GM19240 (cell line): ENCODE data around the gene FERMT3.

ENCODE experiments used
- DNase-seq: peaks from one replicate; pipeline ENCODE4 v3.0.0; 2011; ENCODE audit warnings: low spot score; ENCODE audit not compliant: insufficient read length

The FERMT3 gene

DNA sequence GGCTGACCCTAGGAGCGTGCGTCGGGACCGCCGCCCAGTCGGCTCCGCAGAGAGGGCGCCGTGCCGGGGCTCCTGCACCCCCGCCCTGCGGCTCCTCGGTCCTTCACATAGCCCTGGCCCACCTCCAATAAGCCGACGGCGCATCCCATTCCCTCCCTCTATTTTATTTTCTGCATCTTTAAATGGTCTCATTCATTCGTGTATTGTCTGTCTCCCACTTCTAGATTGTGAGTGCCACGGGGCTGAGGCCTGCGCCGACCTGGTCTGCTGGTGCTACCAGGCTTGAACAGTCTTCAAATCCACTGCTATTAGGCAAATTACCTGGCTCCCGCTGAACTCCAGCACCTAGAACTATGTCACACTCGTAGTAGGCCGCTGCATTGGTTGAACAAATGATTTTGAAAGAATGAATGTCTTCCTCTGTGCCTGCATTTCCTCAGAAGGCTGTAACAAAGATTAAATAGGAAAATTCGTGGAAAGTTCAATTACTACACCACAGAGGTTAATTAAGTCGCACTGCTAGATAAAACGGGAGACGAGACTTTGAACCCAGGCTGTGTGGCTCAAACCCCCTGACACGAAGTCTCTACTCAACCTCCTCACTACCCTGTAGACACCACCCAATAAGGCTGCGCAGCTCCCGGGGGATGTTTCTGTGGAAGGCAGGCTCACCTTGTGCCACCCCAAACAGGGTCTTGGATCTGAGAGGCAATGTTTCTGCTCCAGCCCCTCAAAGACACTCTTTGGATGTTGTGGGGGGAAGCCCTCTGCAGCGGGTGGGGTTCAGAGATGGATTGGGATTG is 41.4 kb downstream of the FERMT3 start:
- no peak for DNase-seq

DNA sequence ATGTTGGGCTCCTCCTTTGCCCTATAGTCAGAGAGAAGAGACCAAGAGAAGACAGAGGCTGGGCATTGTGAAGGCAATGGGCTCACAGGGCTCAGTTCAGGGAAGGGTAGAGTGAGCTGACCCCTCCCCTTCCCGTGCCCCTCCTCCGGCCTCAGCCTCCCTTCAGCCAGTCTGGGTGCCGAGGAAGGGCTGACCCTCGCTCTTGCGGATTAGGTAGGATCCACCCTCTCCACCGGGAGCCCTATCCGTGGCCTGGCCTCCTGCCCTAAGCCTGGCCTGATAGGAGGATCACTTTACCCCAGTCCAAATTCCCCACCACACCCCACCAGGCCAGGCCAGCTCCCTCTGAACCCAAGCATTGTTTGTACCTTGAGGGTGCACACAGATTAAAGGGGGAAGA is 42.1 kb downstream of the FERMT3 start:
- no peak for DNase-seq

DNA sequence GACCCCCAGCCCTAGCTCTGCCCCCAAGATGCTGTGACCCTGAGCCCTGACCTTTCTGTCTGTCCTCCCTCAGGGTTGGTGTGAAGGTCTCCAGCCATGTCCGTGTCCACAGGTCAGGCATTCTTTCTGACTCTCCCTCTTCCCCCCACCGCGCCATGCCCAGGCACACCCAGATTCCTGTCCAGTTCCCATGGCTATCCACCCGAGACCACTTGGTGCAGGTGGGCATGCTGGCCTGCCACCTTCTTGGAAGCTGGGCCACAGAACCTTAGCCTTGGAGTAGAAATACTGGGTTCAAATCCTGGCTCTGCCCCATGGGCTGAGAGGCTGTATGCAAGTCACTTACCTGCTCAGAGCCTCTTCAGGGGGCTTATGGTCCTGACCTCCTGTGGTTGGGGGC is 42.5 kb downstream of the FERMT3 start:
- no peak for DNase-seq

DNA sequence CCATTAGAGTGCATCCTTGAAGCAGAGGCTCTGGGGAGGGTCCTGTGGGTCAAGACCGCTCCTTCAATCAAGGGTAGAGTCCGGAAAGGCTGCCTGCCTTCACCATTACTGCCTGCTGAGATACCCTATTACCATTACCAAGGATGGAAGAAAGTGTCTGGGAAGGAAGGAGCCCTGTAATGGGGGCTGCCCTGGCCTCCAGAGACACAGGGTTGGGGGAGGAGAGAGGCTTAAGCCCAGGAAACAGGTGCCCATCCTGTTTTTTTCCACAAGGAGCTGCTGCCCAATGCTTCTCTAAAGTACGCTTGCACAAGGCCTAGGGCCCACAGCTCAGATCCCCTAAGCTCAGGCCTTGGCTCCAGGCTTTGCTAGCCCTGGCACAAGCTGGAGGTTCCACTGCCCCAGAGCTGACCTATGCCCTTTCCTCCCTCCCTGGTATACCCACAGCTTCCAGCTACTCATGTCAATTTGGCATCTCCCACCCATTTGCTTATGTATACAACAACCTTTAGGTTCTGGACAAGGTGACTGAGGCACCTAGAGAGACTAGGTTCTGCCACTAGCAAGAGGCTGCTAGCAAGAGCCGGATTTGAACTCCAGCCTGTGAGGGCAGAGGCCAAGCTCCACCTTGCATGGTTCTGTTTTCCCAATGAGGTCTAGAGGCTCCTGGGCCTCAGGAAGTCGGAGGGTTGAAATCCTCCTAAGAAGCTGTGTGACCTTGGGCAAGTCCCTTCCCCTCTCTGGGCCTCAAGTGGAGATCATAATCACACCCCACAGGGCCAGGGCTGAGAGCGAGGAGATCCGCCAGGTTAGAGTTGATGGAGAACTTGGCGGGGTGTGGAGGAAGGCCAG is 43.3 kb downstream of the FERMT3 start:
- no peak for DNase-seq

DNA sequence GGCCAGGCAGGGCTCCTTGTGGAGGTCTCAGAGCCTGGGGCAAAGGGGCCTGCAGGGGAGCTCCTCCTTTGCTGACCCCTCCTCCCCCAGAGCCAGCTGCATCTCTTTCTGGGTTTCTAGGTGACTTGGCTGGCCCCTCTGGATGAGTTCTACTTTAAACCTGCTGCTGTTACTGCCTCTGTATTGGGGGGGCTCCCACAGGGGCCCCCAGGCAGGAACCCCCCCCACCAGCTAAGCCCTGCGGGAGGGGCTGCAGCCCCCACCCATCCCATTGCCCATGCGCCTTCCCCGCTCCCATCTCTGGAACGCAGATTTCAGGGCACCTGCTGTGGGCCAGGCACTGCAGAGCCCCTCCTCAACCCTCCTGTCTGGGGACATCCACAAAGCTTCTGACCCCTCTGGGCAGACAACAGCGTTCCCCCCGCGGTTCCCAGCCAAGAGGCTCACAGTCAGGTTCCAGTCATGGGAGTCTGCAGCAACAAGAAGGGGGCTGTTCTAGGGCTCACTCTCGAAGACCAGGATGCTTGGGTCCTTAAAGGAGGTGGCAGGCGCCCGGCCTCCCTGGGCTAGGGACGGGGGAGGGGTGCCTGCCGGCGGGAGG is 44.0 kb downstream of the FERMT3 start:
- no peak for DNase-seq

DNA sequence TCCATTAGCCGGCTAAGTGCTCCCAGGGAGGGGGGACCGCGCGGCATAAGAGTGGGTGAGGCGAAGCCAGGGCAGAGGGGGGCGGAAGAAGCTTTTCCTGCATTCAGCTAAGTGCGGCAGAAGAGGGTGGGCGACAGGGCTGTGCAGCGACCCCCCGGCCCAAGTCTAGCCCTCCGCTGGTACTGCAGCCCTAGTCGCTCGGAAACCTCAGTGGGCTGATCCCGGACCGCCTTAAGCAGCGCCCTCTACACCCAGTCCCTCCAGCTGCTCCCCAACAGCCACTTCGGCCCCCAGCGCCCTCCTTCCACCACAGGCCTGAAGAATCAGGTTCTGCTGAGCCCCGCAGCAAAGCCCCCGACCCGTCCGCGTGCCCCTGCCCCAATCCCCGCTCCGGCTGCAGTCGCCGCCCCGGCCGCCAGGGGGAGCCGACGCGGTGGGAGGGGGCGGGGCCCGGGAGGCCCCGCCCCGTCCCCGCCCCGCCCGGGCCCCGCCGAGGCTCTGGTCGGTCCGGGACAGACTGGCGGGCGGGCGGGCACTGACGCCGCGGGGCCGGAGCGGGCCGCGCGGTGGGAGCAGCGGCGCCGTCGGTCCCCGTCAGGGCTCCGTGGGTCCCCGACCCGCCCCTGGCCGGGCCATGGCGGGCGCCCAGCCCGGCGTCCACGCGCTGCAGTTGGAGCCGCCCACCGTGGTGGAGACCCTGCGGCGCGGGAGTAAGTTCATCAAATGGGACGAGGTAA is 44.7 kb downstream of the FERMT3 start, which contains the start of gene PLCB3:
Gene PLCB3, plus strand, starts transcription at position 515 of the 737 bp plus-strand sequence. Its CDS starts 120 bp downstream, at position 635.
- peak; percentile 79 for DNase-seq

DNA sequence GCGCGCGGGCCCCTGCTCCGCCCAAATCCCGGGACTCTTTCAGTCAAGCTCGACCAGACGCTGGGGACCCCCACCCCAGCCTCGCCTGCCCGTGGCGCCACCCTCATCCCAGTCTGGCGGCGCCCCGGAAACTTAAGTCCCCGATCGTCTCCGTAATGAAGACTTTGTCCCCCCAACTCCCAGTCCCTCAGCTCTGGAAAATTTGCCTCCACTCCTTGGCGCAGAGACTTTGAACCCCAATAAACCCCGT is 45.2 kb downstream of the FERMT3 start:
- no peak for DNase-seq

DNA sequence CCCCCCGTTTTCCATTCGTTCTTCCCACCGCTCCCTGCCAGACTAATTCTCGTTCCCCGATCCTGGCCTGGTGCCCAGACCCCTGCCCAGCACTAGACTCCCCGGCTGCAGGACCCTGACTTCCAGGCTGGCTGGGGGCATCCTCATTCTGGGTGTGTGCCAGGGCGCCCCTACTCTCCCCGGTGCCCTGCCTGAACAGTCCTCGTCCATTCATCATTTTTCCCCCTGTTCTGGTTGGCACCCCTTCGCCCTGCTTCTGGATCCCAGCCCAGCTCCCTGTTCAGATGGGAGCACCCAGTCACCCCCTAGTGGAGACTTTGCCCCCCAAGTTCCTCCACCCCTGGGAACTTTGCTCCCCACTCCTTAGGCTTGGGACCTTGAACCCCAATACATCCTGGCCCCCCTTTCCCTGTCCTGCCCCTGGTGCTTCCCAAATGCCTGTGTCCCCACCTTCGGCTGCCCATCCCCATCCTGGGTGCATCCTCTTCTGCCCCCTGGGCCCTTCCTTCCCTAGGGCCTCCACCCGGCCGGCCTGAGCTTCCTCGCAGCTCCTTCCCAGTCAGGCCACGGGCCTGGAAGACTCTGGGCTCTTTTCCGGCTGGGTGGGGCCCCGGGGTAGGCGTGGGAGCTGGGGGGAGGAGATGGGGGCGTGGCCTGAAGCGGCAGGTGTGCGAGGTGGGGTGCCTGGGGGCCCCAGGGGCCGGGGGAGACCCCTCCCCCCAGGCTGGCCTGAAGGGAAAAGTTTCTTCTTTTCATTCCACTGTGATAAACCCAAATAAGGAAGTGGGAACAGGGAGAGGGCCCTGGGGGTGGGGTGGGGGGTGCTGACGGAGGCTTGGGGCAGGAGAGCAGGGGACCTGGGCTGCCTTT is 45.7 kb downstream of the FERMT3 start:
- DNase-seq, result no peak

DNA sequence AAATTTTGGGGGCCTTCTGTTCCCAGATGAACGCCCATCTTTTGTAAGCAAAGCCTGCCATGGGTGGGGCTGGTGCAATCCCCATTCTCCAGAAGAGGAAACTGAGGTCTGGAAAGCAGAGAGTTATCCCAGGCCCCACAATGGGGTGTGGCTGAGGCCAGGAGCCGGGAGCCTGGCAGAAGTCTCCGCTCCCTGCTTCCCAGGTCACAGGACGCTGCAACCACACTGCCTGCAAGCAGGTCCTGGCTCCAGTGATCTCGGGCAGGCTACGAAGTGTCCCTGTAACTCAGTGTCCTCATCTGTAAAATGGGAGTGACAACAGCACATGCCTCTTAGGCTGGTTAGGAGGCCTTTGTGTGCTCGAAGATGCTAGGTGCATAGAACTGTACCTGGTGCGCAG is 46.5 kb downstream of the FERMT3 start:
- no peak for DNase-seq

DNA sequence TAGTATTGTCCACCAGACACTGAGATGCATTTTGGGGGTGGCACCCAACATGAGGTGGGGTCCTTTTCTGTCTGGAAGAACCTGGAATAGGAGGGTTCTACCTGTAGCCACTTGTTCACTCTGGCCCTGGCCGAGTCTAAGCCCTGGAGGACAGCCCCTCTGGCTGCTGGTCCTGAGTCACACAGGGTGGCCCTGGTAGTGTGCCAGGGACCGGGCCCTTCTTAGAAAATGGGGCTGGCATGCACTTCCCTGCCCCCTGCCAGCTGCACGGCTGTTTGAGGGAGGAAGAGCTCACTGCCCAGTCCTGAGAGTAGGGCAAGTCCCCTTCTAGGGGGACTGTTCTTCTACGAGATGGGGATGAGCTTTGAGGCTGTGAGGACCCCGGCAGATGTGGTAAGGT is 47.0 kb downstream of the FERMT3 start:
- DNase-seq, result no peak

DNA sequence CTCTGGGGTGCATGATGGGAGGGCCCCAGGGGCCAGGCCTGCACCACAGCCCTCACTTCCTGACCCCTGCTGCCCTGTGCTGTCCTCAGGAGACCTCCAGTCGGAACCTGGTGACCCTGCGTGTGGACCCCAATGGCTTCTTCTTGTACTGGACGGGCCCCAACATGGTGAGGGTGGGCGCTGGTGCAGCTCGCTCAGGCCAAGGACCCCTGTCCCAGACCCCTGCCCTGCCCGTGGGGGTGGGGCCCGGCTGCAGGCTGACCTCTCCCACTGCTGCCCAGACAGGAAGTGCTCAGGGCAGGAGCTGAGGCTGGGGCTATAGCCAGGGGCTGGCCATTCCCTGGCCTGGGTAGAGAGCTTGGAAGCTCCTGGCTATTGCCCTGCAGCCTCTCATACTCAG is 47.8 kb downstream of the FERMT3 start:
- no peak for DNase-seq

DNA sequence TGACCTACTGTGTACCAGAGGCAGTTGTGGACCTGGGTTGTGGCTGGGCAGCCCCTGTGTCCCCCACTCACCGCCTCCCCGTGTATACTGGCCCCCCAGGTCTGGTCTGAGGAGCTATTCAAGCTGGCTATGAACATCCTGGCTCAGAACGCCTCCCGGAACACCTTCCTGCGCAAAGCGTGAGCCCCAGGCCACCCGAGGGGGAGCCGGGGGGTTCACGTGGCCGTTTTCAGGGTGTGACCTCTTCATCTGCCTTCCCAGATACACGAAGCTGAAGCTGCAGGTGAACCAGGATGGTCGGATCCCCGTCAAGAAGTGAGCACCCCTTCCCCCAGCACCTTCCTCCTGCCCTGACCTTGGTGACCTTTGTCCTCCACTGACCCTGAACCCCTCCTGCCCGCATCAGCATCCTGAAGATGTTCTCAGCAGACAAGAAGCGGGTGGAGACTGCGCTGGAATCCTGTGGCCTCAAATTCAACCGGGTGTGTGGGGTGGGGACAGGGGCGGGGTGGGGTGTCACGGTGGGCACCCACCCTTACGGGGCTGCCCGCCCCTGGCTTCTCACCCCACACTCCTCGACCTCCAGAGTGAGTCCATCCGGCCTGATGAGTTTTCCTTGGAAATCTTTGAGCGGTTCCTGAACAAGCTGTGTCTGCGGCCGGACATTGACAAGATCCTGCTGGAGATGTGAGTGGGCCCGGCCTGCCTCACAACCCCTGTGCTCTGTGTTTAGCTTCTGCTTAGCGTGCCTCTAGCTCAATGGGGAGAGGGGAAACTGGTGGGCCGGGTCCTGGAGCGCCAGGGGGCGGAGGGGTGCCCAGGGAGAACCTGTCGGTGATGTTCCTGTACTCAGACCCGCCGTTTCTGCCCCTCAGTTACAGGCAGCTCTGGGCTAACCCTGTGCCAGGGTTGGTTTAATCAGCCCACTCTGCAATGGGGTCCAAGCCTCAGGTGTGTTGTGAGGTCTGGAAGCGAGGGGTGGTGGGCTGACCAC is 48.9 kb downstream of the FERMT3 start:
- no peak for DNase-seq

DNA sequence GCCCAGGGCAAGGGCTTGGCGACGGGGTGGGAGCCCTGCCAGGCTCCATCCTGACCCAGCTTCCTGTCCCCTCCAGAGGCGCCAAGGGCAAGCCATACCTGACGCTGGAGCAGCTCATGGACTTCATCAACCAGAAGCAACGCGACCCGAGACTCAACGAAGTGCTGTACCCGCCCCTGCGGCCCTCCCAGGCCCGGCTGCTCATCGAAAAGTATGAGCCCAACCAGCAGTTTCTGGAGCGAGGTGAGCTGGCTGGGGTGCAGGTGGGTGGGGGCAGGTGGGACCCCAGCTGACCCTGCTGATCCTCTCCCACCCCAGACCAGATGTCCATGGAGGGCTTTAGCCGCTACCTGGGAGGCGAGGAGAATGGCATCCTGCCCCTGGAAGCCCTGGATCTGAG is 49.8 kb downstream of the FERMT3 start:
- DNase-seq, result no peak

DNA sequence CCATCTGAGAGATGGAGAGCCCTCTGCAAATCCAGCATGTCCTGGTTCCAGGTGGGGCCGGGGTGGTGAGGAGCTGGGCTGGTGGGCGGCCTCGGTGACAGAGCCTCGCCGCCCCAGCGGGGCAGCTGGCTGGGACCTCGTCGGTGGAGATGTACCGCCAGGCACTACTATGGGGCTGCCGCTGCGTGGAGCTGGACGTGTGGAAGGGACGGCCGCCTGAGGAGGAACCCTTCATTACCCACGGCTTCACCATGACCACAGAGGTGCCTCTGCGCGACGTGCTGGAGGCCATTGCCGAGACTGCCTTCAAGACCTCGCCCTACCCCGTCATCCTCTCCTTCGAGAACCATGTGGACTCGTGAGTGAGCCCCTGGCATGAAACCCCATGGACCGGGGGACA is 51.8 kb downstream of the FERMT3 start:
- no peak for DNase-seq

DNA sequence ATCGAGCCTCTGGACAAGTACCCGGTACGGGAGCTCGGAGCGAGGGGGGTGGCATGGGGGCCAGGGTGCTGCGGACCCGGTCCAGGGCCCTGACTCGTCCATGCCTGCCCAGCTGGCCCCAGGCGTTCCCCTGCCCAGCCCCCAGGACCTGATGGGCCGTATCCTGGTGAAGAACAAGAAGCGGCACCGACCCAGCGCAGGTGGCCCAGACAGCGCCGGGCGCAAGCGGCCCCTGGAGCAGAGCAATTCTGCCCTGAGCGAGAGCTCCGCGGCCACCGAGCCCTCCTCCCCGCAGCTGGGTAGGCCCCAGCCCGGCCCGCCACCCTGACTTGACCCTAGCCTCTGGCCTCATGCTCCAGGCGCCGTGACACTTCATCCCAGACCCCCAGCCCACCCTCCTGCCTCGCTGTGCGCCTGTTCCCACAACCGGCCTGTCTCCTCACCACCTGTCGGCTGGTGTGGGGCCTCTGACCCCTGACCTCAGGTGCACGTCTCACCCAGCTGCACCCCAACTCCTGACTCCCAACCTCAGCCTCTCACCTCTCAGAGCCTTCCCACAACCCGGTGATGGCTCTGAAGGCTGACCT is 52.5 kb downstream of the FERMT3 start:
- no peak for DNase-seq

DNA sequence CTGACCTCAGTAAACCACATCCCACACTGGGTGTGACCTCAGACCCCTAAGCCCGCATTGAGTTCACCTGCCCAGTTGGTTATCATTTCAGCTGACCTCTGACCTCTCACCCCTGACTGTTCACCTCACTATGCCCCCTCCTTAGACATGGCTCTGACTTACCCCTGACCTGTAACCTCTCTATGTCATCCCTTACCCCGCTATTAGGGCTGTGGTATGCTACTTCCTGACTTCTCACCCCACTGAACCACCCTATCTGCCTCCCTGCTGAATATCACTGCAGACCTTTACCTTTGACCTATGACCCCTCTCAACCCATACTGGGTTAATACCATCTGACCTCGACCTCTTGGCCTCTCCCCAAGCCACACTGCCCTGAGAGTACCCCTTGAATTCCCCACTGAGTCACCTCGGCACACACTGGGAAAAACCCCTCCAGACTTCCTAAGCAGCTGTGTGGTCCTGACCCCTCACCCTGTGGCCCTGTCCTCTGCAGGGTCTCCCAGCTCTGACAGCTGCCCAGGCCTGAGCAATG is 53.1 kb downstream of the FERMT3 start:
- DNase-seq, result no peak

DNA sequence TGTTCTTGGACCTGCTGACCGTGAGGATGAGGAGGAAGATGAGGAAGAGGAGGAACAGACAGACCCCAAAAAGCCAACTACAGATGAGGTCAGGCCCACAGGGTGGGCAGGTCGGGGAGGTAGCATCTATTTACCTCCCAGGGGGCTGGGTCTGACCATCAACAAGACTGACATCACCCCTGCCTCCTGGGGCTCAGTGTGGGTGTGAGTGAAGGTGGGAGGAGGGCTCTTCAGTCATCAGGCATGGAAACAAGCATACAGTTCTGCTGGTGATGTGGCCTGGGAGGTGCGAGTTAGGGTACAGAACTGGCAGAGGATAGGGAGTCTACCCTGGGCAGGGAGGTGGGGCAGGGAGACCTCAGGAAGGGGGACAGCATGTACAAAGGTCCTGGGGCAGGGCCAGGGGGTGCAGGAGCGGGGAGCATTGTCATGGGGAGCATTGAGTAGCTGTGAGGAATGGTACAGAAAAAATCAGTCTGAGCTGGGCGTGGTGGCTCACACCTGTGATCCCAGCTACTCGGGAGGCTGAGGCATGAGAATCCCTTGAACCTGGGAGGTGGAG is 53.7 kb downstream of the FERMT3 start:
- DNase-seq, result no peak

DNA sequence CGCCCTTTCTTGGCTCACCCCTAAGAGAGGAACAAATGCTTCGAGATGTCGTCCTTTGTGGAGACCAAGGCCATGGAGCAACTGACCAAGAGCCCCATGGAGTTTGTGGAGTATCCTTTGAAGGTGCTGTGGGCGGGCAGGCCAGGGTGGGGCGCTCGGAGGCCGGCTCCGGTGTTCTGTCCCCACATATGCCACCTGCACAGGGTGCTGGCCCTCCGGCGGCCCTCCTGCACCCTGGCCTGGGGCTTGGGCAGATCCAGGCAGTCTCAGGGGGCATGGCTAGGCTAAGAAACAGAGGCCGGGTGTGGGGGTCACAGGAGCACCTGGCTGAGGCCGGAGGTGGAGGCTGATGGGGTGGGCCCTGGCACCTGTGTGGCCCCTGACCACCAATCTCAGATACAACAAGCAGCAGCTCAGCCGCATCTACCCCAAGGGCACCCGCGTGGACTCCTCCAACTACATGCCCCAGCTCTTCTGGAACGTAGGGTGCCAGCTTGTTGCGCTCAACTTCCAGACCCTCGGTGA is 55.1 kb downstream of the FERMT3 start:
- DNase-seq, result no peak
